Activated CD4-positive, alpha-beta T cell treated with anti-CD3 and anti-CD28 coated beads, Interleukin-2, amount 50 U/mL, for 24 hours (primary cell): ENCODE results near the gene KICS2.
"Not testable (repeated sequence)": the region's sequence is repeated elsewhere in the genome, so short reads cannot be mapped to it uniquely, and the experiment has no call there.

Experiments used
- DNase-seq, 2 donors: peaks; one replicate each; pipeline ENCODE4 v3.0.0-alpha.2; 2020; ENCODE audit warnings: low read depth in 1 of 2, low spot score in 1 of 2

The KICS2 gene

DNA sequence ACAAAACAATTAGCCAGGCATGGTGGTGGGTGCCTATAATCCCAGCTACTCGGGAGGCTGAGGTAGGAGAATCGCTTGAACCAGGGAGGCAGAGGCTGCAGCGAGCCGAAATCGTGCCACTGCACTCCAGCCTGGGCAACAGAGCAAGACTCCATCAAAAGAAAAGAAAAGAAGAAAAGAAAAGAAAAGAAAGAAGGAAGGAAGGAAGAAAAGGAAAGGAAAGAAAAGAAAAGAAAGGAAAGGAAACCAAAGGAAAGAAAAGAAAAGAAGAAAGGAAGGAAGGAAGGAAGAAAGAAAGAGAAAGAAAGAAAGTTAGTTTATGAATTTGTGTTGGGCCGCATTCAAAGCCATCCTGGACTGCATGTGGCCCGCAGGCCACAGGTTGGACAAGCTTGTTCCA, 4.5 kb downstream of the KICS2 start:
- not testable (repeated sequence) for DNase-seq

DNA sequence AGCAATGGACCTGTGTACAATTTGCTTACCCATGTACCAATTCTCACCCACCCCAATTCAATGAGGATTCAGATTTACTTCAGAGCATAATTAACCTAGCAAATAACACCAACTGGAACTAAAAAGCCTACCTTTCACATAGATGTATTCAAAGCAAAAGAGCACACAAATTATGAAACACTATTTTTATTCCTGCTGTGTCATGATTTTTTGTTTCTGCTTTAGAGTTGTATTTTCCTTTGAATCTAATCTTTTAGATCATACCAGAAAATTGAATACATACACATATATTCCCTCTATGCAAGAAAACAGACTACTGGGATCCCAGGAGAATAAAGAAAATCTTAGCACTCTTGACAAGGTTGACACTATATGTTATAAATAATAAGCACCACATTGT, 5.9 kb downstream of the KICS2 start:
- DNase-seq, result no peak

- no peak for DNase-seq
These were observed 9.9 kb downstream of the KICS2 start for GRCh38 chr12:64212119-64212746.

DNA sequence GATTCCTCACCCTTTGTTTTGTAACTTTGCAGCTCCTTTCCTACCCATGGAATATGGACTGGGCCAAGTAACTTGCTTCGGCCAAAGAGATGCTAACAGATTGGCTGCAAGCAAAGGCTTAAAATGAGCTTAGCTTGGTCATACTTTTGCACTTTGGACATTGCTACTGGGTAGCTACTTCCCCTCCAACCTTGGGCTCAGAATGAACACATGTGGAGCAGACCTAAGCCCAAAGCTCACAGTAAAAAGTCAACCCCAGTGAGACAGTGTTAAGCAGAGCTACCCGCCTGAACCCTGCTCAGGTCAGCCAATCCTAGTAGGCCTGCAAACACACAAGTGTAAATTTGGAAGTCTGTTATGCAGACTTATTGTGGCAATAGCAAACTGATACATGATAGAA, 14.6 kb downstream of the KICS2 start:
- no peak for DNase-seq

- DNase-seq, result no peak
These were observed 16.6 kb downstream of the KICS2 start for GRCh38 chr12:64205542-64205941.

- no peak for DNase-seq
These were observed 18.3 kb downstream of the KICS2 start for GRCh38 chr12:64203775-64204174.

- DNase-seq, result no peak
These were observed 19.1 kb downstream of the KICS2 start for GRCh38 chr12:64203036-64203435.

DNA sequence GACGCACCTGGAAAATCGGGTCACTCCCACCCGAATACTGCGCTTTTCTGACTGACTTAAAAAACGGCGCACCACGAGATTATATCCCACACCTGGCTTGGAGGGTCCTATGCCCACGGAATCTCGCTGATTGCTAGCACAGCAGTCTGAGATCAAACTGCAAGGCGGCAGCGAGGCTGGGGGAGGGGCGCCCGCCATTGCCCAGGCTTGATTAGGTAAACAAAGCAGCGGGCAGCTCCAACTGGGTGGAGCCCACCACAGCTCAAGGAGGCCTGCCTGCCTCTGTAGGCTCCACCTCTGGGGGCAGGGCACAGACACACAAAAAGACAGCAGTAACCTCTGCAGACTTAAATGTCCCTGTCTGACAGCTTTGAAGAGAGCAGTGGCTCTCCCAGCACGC, 26.3 kb downstream of the KICS2 start:
- DNase-seq, result not testable (repeated sequence)

- no peak for DNase-seq
These were observed 27.6 kb downstream of the KICS2 start for GRCh38 chr12:64194333-64195149.

DNA sequence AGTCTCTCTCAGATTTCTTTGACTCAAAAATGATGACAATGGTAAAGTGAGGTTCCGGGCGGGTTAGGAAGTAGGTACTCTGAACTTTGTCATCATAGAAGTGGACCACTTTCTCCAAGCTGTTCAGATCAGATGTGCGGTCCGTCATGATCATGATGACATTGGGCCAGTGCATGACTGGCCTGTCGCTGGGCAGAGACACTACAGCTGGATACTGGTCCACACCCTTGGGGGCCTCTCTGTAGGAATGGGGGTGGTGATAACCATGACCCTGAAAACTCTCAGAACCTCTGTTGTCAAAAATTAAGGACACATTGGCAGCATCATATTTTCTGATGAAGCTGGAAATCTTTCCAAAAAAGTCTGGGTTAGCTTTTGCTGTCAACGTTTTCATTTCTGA, 28.2 kb downstream of the KICS2 start:
- DNase-seq, result no peak

GRCh38 chr12:64192644-64193444, 29.3 kb downstream of the KICS2 start:
- no peak for DNase-seq

GRCh38 chr12:64190140-64190539, 32.0 kb downstream of the KICS2 start:
- DNase-seq, result no peak

DNA sequence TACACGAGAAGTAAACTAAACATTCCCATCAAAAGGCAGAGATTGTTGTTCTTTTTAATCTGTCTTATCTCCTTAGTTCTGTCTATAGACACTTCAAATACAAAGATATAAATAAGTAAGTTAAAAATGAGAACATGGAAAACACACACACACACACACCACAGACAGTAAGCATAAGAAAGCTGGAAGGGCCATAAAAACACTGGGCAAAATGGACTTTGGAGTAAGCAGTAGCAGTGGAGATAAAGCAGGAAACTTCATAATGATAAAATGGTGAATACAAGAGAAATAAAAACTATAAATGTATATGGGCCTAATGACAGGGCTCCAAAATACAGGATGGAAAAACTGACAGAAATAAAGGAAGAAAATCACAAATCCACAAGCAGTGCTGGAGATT, 32.6 kb downstream of the KICS2 start:
- no peak for DNase-seq

DNA sequence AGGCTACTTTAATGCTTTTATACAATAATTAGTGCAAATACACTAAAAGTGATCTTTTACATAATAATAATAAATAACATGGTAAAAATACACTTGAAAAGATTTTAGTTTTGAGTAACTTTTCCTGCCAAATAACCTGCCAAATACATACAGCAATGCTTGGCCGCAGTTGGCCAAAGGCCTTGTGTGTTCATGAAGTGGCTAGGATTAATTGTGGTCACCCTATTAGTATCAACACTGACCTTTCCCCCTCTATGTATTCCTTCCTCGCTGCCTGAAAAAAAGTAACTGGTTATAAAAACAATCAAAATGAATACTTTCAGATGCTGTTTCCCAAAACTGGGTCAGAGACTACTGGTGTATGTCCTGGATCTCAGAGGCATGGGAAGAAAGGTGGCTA, 34.3 kb downstream of the KICS2 start:
- DNase-seq, result no peak

GRCh38 chr12:64187370-64187769, 34.7 kb downstream of the KICS2 start:
- DNase-seq, result no peak

DNA sequence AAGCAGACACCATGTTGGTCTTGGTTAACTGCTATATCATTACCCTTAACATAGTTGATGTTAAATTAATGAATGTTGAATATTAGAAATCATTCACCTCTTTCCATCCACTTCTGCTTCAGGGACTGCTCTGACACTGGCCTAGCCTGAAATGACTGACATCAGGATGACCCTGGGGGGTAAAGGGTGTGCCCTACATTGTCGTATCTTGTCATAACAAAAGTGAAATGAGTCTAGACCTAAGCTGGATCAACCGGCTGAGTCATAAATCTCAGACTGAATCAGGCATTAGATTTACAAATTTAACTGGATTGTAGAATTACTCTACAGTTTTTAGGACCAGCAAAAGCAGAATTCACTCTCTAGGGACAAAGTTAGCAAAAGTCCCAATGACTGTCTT, 35.3 kb downstream of the KICS2 start:
- DNase-seq, result no peak

GRCh38 chr12:64184216-64184615, 37.9 kb downstream of the KICS2 start:
- no peak for DNase-seq

- DNase-seq, result no peak
These were observed 40.4 kb downstream of the KICS2 start for GRCh38 chr12:64181430-64182291.

DNA sequence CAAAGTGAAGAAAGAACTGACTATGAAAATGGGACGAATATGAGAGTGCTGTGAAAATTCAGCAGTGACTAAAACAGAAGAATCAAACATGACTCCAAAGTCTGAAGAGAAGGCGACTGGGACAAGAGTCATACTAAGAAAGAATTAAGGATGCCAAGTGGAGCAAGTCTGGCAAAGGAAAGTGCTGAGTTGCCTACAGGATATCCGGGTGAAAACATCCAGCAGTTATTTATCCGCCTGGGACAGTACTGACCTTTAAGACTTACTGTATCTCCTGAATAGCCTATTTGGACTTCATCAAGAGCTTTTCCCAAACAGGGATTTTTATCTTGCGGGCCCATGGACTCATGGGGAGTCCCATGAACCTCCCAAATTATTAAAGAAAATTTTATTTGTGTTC, 41.1 kb downstream of the KICS2 start:
- no peak for DNase-seq

DNA sequence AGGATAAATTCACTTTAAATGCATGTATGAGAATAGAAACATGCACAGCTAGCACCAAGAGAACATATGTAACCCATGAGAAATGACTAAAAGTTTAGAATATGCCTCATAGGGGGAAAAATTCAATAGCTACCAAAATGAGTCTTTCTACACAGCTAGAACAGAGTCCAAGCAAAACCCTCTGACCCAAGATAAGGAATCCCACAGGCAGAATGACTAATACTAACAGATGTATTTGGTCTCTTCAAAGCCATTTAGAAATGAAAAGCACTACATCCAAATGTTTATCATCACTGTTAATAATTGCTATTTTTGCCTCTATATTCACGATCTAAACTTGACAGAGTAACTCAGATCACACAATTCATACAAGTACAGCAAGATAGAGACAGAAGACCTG, 44.0 kb downstream of the KICS2 start:
- DNase-seq, result no peak

DNA sequence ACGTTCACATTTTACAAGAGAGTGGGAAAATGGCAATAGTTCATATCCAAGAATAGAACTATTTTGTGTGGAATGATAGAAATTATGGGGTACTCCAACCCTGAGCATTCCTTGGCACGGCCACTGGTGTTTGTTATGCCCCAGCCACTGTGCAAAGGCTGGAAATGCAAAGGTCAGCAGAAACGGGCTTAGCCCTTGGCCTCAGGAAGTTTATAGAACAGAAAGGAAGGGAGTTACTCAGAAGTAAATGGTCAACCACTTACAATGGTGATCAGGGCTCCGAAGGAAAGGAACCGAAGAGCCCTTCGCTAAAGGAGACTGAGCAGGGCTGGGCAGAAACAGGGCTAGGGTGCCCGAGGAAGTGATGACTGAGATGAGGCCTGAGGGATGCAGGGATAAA, 45.1 kb downstream of the KICS2 start:
- no peak for DNase-seq
